SU-DHL-6 (cell line): ENCODE data around the gene SHISA9.

Source experiments
- EZH2phosphoT487 ChIP-seq: fragments of 200-600 bp; sonication (generic), shearing (Covaris generic); conservative IDR thresholded peaks from 2 replicates; pipeline ENCODE4 v1.6.1; 2018; ENCODE audit warnings: mild to moderate bottlenecking, antibody characterized with exemption, low read length, moderate library complexity, mixed read lengths
- TF ChIP-seq, protein P1 (sequence below): fragments of 200-600 bp; sonication (generic); IDR thresholded peaks from one replicate; pipeline ENCODE4 v1.5.1; 2017; ENCODE audit warnings: antibody characterized with exemption, mild to moderate bottlenecking, low read length, moderate library complexity; ENCODE audit not compliant: insufficient read depth, poor library complexity, severe bottlenecking

DNA sequence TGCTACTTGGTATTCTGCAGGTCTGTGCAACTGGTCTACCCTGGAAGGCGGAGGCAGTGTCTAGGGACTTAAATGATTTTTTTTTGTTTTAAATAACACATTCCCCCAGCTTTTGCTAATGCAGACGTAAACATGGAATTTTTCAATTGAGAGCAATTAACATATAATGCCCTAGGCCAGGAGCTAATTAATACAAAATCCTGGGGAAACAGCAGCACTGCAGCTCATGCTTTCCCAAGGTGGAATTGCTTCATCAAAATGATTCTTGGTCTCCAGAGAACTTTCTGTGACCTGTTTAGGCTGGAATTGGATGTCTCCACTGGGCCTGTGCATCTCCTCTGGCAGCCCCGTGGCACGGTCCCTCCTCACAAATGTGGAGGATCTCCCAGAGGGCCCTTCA, 50.6 kb downstream of the SHISA9 start:
- TF ChIP-seq EZH2phosphoT487: no peak
- TF ChIP-seq, protein P1, sequence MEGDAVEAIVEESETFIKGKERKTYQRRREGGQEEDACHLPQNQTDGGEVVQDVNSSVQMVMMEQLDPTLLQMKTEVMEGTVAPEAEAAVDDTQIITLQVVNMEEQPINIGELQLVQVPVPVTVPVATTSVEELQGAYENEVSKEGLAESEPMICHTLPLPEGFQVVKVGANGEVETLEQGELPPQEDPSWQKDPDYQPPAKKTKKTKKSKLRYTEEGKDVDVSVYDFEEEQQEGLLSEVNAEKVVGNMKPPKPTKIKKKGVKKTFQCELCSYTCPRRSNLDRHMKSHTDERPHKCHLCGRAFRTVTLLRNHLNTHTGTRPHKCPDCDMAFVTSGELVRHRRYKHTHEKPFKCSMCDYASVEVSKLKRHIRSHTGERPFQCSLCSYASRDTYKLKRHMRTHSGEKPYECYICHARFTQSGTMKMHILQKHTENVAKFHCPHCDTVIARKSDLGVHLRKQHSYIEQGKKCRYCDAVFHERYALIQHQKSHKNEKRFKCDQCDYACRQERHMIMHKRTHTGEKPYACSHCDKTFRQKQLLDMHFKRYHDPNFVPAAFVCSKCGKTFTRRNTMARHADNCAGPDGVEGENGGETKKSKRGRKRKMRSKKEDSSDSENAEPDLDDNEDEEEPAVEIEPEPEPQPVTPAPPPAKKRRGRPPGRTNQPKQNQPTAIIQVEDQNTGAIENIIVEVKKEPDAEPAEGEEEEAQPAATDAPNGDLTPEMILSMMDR: no peak
